HepG2 (cell line): ENCODE measurements around the gene RETREG2. TPM values are rescaled to one million over a fixed set of nuclear protein-coding genes. Genes with fewer than 3 reads are reported as not detected.

Experiments used
- HOXA5 ChIP-seq: sonication (generic); formaldehyde crosslinking; IDR thresholded peaks from 2 replicates; pipeline ENCODE4 v1.4.0; 2020; ENCODE audit warnings: missing genetic modification reagents
- MED8 ChIP-seq: sonication (generic); formaldehyde crosslinking; IDR thresholded peaks from 2 replicates; pipeline ENCODE4 v1.8.1; 2023; ENCODE audit warnings: mild to moderate bottlenecking, missing genetic modification reagents; ENCODE audit not compliant: insufficient replicate concordance
- SP2 ChIP-seq: sonication (generic); formaldehyde crosslinking; IDR thresholded peaks from 2 replicates; pipeline ENCODE4 v1.5.1; 2020; ENCODE audit warnings: mild to moderate bottlenecking, missing genetic modification reagents
- TBL1XR1 ChIP-seq: fragments of 150-350 bp; IDR thresholded peaks from 2 replicates; pipeline ENCODE4 v1.6.1; 2014; ENCODE audit warnings: borderline replicate concordance, low read length; ENCODE audit not compliant: partially characterized antibody
- ZNF12 ChIP-seq: sonication (generic); formaldehyde crosslinking; IDR thresholded peaks from 2 replicates; pipeline ENCODE4 v1.5.0; 2020; ENCODE audit warnings: missing genetic modification reagents
- ZNF274 ChIP-seq: sonication (generic); formaldehyde crosslinking; IDR thresholded peaks from 2 replicates; pipeline ENCODE4 v1.5.1; 2020; ENCODE audit warnings: mild to moderate bottlenecking, missing genetic modification reagents
- ZNF431 ChIP-seq: sonication (generic); formaldehyde crosslinking; IDR thresholded peaks from 2 replicates; pipeline ENCODE4 v1.9.0; 2022; ENCODE audit warnings: missing genetic modification reagents, low read depth, mild to moderate bottlenecking, borderline replicate concordance
- ZNF460 ChIP-seq: sonication (generic); formaldehyde crosslinking; IDR thresholded peaks from 2 replicates; pipeline ENCODE4 v1.5.1; 2020; ENCODE audit warnings: missing genetic modification reagents, mild to moderate bottlenecking, borderline replicate concordance
- ZNF530 ChIP-seq: sonication (generic); formaldehyde crosslinking; IDR thresholded peaks from 2 replicates; pipeline ENCODE4 v1.5.0; 2020; ENCODE audit warnings: low read depth, mild to moderate bottlenecking, missing genetic modification reagents
- ZNF775 ChIP-seq: sonication (generic); formaldehyde crosslinking; IDR thresholded peaks from 2 replicates; pipeline ENCODE4 v1.4.0; 2020; ENCODE audit warnings: missing genetic modification reagents, mild to moderate bottlenecking, moderate library complexity, borderline replicate concordance
- ZNF788 ChIP-seq: sonication (generic); formaldehyde crosslinking; IDR thresholded peaks from 2 replicates; pipeline ENCODE4 v1.5.0; 2020; ENCODE audit warnings: mild to moderate bottlenecking, missing genetic modification reagents, borderline replicate concordance
- polyA plus RNA-seq, 8 experiments: library from polyadenylated mRNA; depleted of rRNA in 3 of 8; stranded (reverse) in 7 of 8; unstranded in 1 of 8; fragments of >200 nt; fragmentation: Illumina TruSeq in 4 of 8; extraction: Trizol in 4 of 8; gene quantifications; 2 replicates each; pipeline versions ENCODE4 v1.2.1 to v1.2.3, GENCODE V29; 2011 to 2016; ENCODE audit warnings: low read depth in 4 of 8, missing spikeins in 1 of 8, mixed read lengths in 1 of 8; ENCODE audit not compliant: insufficient read depth in 1 of 8
- total RNA-seq, 5 experiments: library from RNA; depleted of rRNA; stranded (reverse); fragments of >200 nt; fragmentation: Illumina TruSeq; extraction: Trizol; gene quantifications; 2 replicates each; pipeline ENCODE4 v1.2.3, GENCODE V29; 2016; ENCODE audit warnings: low read depth in 1 of 5
- TF ChIP-seq, protein P1 (sequence below), 2 experiments: sonication (generic) in 1 of 2; formaldehyde crosslinking in 1 of 2; IDR thresholded peaks; 2 replicates each; pipeline versions ENCODE4 v1.6.1 to v1.9.0; 2014 to 2022; ENCODE audit warnings: antibody characterized with exemption in 1 of 2, borderline replicate concordance in 1 of 2, inconsistent platforms in 1 of 2, low read depth in 1 of 2, missing genetic modification reagents in 1 of 2
- TF ChIP-seq, protein P2 (sequence below): sonication (generic); formaldehyde crosslinking; IDR thresholded peaks from 2 replicates; pipeline ENCODE4 v1.4.0; 2020; ENCODE audit warnings: missing genetic modification reagents, borderline replicate concordance
- TF ChIP-seq, protein P3 (sequence below): sonication (generic); formaldehyde crosslinking; conservative IDR thresholded peaks from 2 replicates; pipeline ENCODE4 v1.4.0; 2020; ENCODE audit warnings: missing genetic modification reagents
- TF ChIP-seq, protein P4 (sequence below): IDR thresholded peaks from 2 replicates; pipeline ENCODE4 v1.6.1; 2016; ENCODE audit warnings: low read depth, borderline replicate concordance
- TF ChIP-seq, protein P5 (sequence below): sonication (generic); formaldehyde crosslinking; IDR thresholded peaks from 2 replicates; pipeline ENCODE4 v1.4.0; 2020; ENCODE audit warnings: missing genetic modification reagents

Gene RETREG2
- total and polyA plus RNA-seq, 2 of the 13 experiments (the other 11 are each of a cell fraction or from before 2014, with no cell fraction given), result 86.0 to 134 TPM

DNA sequence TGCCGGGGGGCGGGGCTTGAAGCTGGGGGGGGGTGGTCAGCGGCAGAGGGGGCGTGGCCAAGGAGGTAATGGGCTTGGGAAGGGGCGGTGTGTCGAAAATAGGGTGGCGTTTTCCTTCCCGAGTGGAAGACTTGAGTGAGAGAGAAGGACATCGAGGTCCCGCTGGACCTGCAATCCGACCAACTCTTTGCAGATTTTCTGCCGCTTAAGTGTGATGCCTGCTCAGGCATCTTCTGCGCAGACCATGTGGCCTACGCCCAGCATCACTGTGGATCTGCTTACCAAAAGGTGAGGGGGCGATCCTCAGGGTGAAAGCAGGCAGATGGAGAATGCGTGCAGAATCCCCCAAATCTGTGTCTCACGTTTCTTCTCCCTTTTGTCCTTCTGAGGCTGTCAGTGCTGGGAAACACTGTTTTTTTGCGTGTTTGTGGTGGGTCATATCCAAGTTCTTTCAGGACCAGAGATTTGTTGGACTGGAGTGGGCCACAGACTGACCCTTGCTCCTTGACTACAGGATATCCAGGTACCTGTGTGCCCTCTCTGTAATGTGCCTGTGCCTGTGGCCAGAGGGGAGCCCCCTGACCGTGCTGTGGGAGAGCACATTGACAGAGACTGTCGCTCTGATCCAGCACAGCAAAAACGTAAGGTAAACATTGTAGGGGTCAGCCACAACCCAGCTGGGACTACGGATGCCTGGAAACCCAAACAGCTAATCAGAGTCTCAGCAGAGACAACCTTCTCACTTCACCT, 29.2 kb downstream of the RETREG2 start (continued):
- TF ChIP-seq, protein P1, sequence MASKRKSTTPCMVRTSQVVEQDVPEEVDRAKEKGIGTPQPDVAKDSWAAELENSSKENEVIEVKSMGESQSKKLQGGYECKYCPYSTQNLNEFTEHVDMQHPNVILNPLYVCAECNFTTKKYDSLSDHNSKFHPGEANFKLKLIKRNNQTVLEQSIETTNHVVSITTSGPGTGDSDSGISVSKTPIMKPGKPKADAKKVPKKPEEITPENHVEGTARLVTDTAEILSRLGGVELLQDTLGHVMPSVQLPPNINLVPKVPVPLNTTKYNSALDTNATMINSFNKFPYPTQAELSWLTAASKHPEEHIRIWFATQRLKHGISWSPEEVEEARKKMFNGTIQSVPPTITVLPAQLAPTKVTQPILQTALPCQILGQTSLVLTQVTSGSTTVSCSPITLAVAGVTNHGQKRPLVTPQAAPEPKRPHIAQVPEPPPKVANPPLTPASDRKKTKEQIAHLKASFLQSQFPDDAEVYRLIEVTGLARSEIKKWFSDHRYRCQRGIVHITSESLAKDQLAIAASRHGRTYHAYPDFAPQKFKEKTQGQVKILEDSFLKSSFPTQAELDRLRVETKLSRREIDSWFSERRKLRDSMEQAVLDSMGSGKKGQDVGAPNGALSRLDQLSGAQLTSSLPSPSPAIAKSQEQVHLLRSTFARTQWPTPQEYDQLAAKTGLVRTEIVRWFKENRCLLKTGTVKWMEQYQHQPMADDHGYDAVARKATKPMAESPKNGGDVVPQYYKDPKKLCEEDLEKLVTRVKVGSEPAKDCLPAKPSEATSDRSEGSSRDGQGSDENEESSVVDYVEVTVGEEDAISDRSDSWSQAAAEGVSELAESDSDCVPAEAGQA (IDR thresholded peaks at IDR 0.05; ENCODE audit: low read depth), result 0 out of 2 replicates have a peak, but pooled peaks have one; percentile 8
- TF ChIP-seq, protein P1 (CRISPR knock-in tag; IDR thresholded peaks at IDR 0.05; ENCODE audit: borderline replicate concordance), result no peak
- TF ChIP-seq ZNF530 (CRISPR knock-in tag) (no peak), ZNF431 (0 out of 2 replicates have a peak, but pooled peaks have one; percentile 8), ZNF12 (CRISPR knock-in tag) (0 out of 2 replicates have a peak, but pooled peaks have one; percentile 36), ZNF460 (CRISPR knock-in tag) (no peak), SP2 (CRISPR knock-in tag) (no peak), MED8 (no peak), ZNF274 (CRISPR knock-in tag) (peak; percentile 39; the same call in 1 of the 2 replicates), ZNF775 (CRISPR knock-in tag) (no peak), HOXA5 (CRISPR knock-in tag) (peak; percentile 16; the same call in 1 of the 2 replicates), TBL1XR1 (no peak), ZNF788 (CRISPR knock-in tag) (peak; percentile 65)
- TF ChIP-seq, protein P2, sequence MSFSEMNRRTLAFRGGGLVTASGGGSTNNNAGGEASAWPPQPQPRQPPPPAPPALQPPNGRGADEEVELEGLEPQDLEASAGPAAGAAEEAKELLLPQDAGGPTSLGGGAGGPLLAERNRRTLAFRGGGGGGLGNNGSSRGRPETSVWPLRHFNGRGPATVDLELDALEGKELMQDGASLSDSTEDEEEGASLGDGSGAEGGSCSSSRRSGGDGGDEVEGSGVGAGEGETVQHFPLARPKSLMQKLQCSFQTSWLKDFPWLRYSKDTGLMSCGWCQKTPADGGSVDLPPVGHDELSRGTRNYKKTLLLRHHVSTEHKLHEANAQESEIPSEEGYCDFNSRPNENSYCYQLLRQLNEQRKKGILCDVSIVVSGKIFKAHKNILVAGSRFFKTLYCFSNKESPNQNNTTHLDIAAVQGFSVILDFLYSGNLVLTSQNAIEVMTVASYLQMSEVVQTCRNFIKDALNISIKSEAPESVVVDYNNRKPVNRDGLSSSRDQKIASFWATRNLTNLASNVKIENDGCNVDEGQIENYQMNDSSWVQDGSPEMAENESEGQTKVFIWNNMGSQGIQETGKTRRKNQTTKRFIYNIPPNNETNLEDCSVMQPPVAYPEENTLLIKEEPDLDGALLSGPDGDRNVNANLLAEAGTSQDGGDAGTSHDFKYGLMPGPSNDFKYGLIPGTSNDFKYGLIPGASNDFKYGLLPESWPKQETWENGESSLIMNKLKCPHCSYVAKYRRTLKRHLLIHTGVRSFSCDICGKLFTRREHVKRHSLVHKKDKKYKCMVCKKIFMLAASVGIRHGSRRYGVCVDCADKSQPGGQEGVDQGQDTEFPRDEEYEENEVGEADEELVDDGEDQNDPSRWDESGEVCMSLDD (CRISPR knock-in tag), result no peak
- TF ChIP-seq, protein P3, sequence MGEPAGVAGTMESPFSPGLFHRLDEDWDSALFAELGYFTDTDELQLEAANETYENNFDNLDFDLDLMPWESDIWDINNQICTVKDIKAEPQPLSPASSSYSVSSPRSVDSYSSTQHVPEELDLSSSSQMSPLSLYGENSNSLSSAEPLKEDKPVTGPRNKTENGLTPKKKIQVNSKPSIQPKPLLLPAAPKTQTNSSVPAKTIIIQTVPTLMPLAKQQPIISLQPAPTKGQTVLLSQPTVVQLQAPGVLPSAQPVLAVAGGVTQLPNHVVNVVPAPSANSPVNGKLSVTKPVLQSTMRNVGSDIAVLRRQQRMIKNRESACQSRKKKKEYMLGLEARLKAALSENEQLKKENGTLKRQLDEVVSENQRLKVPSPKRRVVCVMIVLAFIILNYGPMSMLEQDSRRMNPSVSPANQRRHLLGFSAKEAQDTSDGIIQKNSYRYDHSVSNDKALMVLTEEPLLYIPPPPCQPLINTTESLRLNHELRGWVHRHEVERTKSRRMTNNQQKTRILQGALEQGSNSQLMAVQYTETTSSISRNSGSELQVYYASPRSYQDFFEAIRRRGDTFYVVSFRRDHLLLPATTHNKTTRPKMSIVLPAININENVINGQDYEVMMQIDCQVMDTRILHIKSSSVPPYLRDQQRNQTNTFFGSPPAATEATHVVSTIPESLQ (CRISPR knock-in tag), result no peak
- TF ChIP-seq, protein P4, sequence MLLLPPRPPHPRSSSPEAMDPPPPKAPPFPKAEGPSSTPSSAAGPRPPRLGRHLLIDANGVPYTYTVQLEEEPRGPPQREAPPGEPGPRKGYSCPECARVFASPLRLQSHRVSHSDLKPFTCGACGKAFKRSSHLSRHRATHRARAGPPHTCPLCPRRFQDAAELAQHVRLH, result no peak
- TF ChIP-seq, protein P5, sequence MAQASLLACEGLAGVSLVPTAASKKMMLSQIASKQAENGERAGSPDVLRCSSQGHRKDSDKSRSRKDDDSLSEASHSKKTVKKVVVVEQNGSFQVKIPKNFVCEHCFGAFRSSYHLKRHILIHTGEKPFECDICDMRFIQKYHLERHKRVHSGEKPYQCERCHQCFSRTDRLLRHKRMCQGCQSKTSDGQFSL (CRISPR knock-in tag), result peak; percentile 84; the same call in 1 of the 2 replicates
